ENCODE results near the gene TNPO2. TPM values are rescaled to one million over a fixed set of nuclear protein-coding genes. Genes with fewer than 3 reads are reported as not detected.

The TNPO2 gene
- polyA plus RNA-seq, 3 donors: 0.28 to 45.2 (median 0.52) TPM

DNA sequence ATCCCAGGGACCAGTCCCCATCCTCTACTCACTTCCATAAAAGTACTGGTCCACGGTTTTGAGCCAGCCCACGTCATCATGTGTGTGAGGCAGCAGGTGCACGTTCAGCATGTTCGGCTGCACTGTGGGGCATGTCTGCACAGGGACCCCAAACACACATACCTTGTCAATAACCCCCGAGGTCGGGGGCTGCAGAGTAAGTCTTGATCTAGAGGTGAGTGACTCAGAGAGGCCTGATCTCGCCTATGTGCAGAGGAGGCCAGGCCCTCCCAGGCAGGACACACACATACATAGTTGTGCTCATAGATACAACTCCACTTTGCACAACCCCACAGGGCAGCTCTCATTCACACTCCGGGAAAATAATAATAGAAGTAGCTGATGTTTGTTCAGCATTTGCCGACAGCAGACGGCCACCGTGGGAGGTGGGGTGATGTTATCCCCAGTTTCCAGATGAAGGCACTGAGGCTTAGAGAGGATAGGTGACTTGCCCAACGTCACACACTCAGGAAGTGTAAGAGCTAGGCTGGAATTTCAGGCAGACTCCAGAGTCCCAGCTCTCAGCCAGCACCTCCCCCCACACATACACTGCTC lies 58.0 kb downstream of the TNPO2 start:
- peak overlapping the region; percentile 77 for H3K4me2 ChIP-seq (replicated peaks; ENCODE audit: extremely low read depth, low read length, poor library complexity, severe bottlenecking)
- H2AFZ ChIP-seq (ENCODE audit: insufficient read depth, low read depth, low read length, poor library complexity, severe bottlenecking): no peak overlapping the region
- peak overlapping the region; percentile 95 to 98 for H3K4me3 Mint-ChIP-seq
- peaks cover 0 to 3% (median 2%) of the 10 kb centered on the region in 3 donors for H3K27me3 Mint-ChIP-seq (ENCODE audit: low read depth in 3 of 3)
- peaks cover 49 to 60% of the 10 kb centered on the region in 2 donors for H3K4me1 ChIP-seq (ENCODE audit: control insufficient read depth in 1 of 2, insufficient read depth in 2 of 2, low read length in 2 of 2)
- H3K27ac ChIP-seq (ENCODE audit: low read depth in 1 of 2, low read length in 2 of 2): peak overlapping the region; percentile 76 to 96
- TF ChIP-seq, protein P1, sequence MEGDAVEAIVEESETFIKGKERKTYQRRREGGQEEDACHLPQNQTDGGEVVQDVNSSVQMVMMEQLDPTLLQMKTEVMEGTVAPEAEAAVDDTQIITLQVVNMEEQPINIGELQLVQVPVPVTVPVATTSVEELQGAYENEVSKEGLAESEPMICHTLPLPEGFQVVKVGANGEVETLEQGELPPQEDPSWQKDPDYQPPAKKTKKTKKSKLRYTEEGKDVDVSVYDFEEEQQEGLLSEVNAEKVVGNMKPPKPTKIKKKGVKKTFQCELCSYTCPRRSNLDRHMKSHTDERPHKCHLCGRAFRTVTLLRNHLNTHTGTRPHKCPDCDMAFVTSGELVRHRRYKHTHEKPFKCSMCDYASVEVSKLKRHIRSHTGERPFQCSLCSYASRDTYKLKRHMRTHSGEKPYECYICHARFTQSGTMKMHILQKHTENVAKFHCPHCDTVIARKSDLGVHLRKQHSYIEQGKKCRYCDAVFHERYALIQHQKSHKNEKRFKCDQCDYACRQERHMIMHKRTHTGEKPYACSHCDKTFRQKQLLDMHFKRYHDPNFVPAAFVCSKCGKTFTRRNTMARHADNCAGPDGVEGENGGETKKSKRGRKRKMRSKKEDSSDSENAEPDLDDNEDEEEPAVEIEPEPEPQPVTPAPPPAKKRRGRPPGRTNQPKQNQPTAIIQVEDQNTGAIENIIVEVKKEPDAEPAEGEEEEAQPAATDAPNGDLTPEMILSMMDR (IDR thresholded peaks at IDR 0.05): no peak
- H3K27ac Mint-ChIP-seq: peak overlapping the region; percentile 94 to 98 (median 96)
- H3K36me3 ChIP-seq (replicated peaks in 1 of 2; ENCODE audit: control insufficient read depth in 1 of 2, insufficient read depth in 2 of 2, low read length in 2 of 2): peaks cover 39 to 41% of the 10 kb centered on the region in 2 donors
- DNase-seq: peak; percentile 24 to 67 (median 40)
- peak overlapping the region; percentile 95 for H3K9ac ChIP-seq (ENCODE audit: insufficient read depth, low read length, poor library complexity, severe bottlenecking)
- peaks cover 29 to 47% of the 10 kb centered on the region in 2 donors for H3K36me3 Mint-ChIP-seq
- peaks cover 42% of the 10 kb centered on the region for H3K4me1 Mint-ChIP-seq
- H3K9me3 ChIP-seq (replicated peaks in 1 of 2; ENCODE audit: control insufficient read depth in 1 of 2, insufficient read depth in 1 of 2, low read length in 2 of 2): no peaks in the 10 kb centered on the region
- no peaks in the 10 kb centered on the region for H3K27me3 ChIP-seq (ENCODE audit: control insufficient read depth in 2 of 2, insufficient read depth in 2 of 2, low read length in 2 of 2)
- H4K20me1 ChIP-seq (ENCODE audit: insufficient read depth, low read length): peaks cover 46% of the 10 kb centered on the region
- intact Hi-C loops (cut with micrococcal nuclease): loop anchor here (2.0 to 10.0 kb wide), 5 partner anchors 15 to 501 kb away; partner anchors contain the start of genes ZNF490 (in 2 of the 2), ZNF791 (in 2 of the 2), DHPS (in 1 of the 2) and JUNB (in 1 of the 2)
- no peaks in the 10 kb centered on the region for H3K9me3 Mint-ChIP-seq
- H3K79me2 ChIP-seq (ENCODE audit: insufficient read depth, low read length): peaks cover 74% of the 10 kb centered on the region
- H3K4me3 ChIP-seq (replicated peaks in 1 of 3; ENCODE audit: low read depth in 2 of 3, low read length in 3 of 3): peak overlapping the region; percentile 93 to 98 (median 96)
- WGBS (ENCODE audit: insufficient coverage): no CpG with 5 or more reads among the region's 12 CpGs

DNA sequence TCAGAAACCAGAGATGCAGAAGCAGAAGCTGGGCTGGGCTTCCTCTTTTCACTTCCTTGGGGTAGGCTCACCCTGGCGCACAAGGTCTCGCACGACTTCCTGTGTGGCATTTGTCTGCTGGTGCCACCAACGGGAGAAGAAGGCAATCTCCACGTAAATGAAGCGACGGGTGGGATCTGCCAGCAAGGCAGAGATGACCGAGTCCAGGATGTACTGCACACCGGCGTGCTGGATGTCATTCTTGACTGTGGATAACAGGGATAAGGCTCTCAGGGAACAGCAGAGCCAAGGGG lies 58.5 kb downstream of the TNPO2 start:
- TF ChIP-seq, protein P1 (IDR thresholded peaks at IDR 0.05): no peak
- Mint-ChIP-seq H3K4me3 (peak overlapping the region; percentile 95 to 98), H3K9me3 (no peaks in the 10 kb centered on the region), H3K4me1 (peaks cover 39% of the 10 kb centered on the region), H3K27ac (peak overlapping the region; percentile 94 to 98 (median 96)), H3K36me3 (peaks cover 33 to 53% of the 10 kb centered on the region in 2 donors), H3K27me3 (ENCODE audit: low read depth in 3 of 3) (peaks cover 0 to 3% (median 2%) of the 10 kb centered on the region in 3 donors)
- H3K9ac ChIP-seq (ENCODE audit: insufficient read depth, low read length, poor library complexity, severe bottlenecking): peak overlapping the region; percentile 95
- peaks cover 45 to 54% of the 10 kb centered on the region in 2 donors for H3K4me1 ChIP-seq (ENCODE audit: control insufficient read depth in 1 of 2, insufficient read depth in 2 of 2, low read length in 2 of 2)
- peaks cover 51% of the 10 kb centered on the region for H4K20me1 ChIP-seq (ENCODE audit: insufficient read depth, low read length)
- peak overlapping the region; percentile 93 to 98 (median 96) for H3K4me3 ChIP-seq (replicated peaks in 1 of 3; ENCODE audit: low read depth in 2 of 3, low read length in 3 of 3)
- WGBS (ENCODE audit: insufficient coverage): 0% methylated on average over 10 of the region's 10 CpGs
- no peaks in the 10 kb centered on the region for H3K27me3 ChIP-seq (ENCODE audit: control insufficient read depth in 2 of 2, insufficient read depth in 2 of 2, low read length in 2 of 2)
- H3K4me2 ChIP-seq (replicated peaks; ENCODE audit: extremely low read depth, low read length, poor library complexity, severe bottlenecking): peak overlapping the region; percentile 77
- peaks cover 44 to 47% of the 10 kb centered on the region in 2 donors for H3K36me3 ChIP-seq (replicated peaks in 1 of 2; ENCODE audit: control insufficient read depth in 1 of 2, insufficient read depth in 2 of 2, low read length in 2 of 2)
- H3K9me3 ChIP-seq (replicated peaks in 1 of 2; ENCODE audit: control insufficient read depth in 1 of 2, insufficient read depth in 1 of 2, low read length in 2 of 2): no peaks in the 10 kb centered on the region
- DNase-seq: peak; percentile 93 to 96 (median 93)
- peaks cover 69% of the 10 kb centered on the region for H3K79me2 ChIP-seq (ENCODE audit: insufficient read depth, low read length)
- H3K27ac ChIP-seq (ENCODE audit: low read depth in 1 of 2, low read length in 2 of 2): peak overlapping the region; percentile 76 to 96
- no peak overlapping the region for H2AFZ ChIP-seq (ENCODE audit: insufficient read depth, low read depth, low read length, poor library complexity, severe bottlenecking)
- intact Hi-C loops (cut with micrococcal nuclease): loop anchor here (2.0 to 10.0 kb wide), 5 partner anchors 16 to 500 kb away; partner anchors contain the start of genes ZNF490 (in 2 of the 2), ZNF791 (in 2 of the 2), DHPS (in 1 of the 2) and JUNB (in 1 of the 2)
